ENCODE data around the gene PCBP3.

Gene PCBP3

GRCh38 chr21:45975020-45975666 is 331.6 kb downstream of the PCBP3 start:
- DNase-seq: no peak

GRCh38 chr21:45975667-45976409 is 332.3 kb downstream of the PCBP3 start:
- peak; percentile 11 for DNase-seq

GRCh38 chr21:45976701-45977311 is 333.3 kb downstream of the PCBP3 start:
- no peak for DNase-seq

- no peak for DNase-seq
Observed at GRCh38 chr21:45977396-45977795, 333.9 kb downstream of the PCBP3 start.

- DNase-seq: no peak
Observed at GRCh38 chr21:45979141-45979631, 335.7 kb downstream of the PCBP3 start.

- no peak for DNase-seq
Observed at GRCh38 chr21:45979651-45980050, 336.1 kb downstream of the PCBP3 start.

- no peak for DNase-seq
Observed at GRCh38 chr21:45980271-45980670, 336.7 kb downstream of the PCBP3 start.

GRCh38 chr21:45980697-45981096 is 337.2 kb downstream of the PCBP3 start:
- DNase-seq: no peak

GRCh38 chr21:45981151-45982091 is 337.9 kb downstream of the PCBP3 start, which contains the start of gene COL6A1:
TSS of gene COL6A1 (plus strand) at chr21:45981770. CDS start at chr21:45981851, 81 bp downstream.
- peak; percentile 50 for DNase-seq

GRCh38 chr21:45982092-45982757 is 338.7 kb downstream of the PCBP3 start:
- DNase-seq: no peak

GRCh38 chr21:45982758-45983648 is 339.5 kb downstream of the PCBP3 start:
- DNase-seq: no peak

GRCh38 chr21:45983649-45983965 is 340.1 kb downstream of the PCBP3 start:
- DNase-seq: no peak

- no peak for DNase-seq
Observed at GRCh38 chr21:45983981-45984551, 340.5 kb downstream of the PCBP3 start.

- DNase-seq: no peak
Observed at GRCh38 chr21:45984584-45985095, 341.1 kb downstream of the PCBP3 start.

GRCh38 chr21:45985471-45986315 is 342.2 kb downstream of the PCBP3 start:
- DNase-seq: no peak

GRCh38 chr21:45986316-45987051 is 343.0 kb downstream of the PCBP3 start:
- DNase-seq: no peak

- DNase-seq: no peak
Observed at GRCh38 chr21:45987121-45987711, 343.7 kb downstream of the PCBP3 start.

Measured in CD4-positive, alpha-beta T cell treated with Interleukin-4 for 4 hours (primary cell).